WTC11 (cell line): ENCODE data around the gene WDFY4. TPM values are rescaled to one million over a fixed set of nuclear protein-coding genes. Genes with fewer than 3 reads are reported as not detected.

ENCODE experiments used
- ATAC-seq: fragments of 200-7000 bp; cut with Tn5 transposase; 2 replicates; pipeline ENCODE4 v1.10.0; 2021; ENCODE audit warnings: mild to moderate bottlenecking, moderate library complexity
- CTCF ChIA-PET: fragments of 300-600 bp; sonication (Branson Sonifier 250); formaldehyde crosslinking; loops from one replicate; lab custom pipeline; 2021; ENCODE audit warnings: antibody characterized with exemption; lab: Charles Lee
- POLR2A ChIA-PET: fragments of 350-600 bp; sonication (Branson Sonifier 250); formaldehyde crosslinking; loops from one replicate; lab custom pipeline; 2021; ENCODE audit warnings: antibody characterized with exemption; lab: Charles Lee
- DNase-seq: peaks from one replicate; pipeline ENCODE4 v3.0.0; 2021; ENCODE audit warnings: low spot score
- H3K27ac Mint-ChIP-seq: 2 replicates; pipeline ENCODE4 v1.8.0; 2021; ENCODE audit warnings: mixed read lengths
- H3K27me3 Mint-ChIP-seq: 2 replicates; pipeline ENCODE4 v1.8.0; 2021; ENCODE audit warnings: low read depth, mild to moderate bottlenecking, moderate library complexity, mixed read lengths
- H3K36me3 Mint-ChIP-seq: 2 replicates; pipeline ENCODE4 v1.8.0; 2021; ENCODE audit warnings: mixed read lengths
- H3K4me1 Mint-ChIP-seq: 2 replicates; pipeline ENCODE4 v1.8.0; 2022; ENCODE audit warnings: mixed read lengths
- H3K4me3 Mint-ChIP-seq: 2 replicates; pipeline ENCODE4 v1.8.0; 2021; ENCODE audit warnings: mild to moderate bottlenecking, moderate library complexity, mixed read lengths
- H3K9me3 Mint-ChIP-seq: 2 replicates; pipeline ENCODE4 v1.8.0; 2021; ENCODE audit warnings: mixed read lengths
- ATF1 ChIP-seq: sonication (generic); formaldehyde crosslinking; IDR thresholded peaks from 2 replicates; pipeline ENCODE4 v1.8.1; 2023; ENCODE audit warnings: mild to moderate bottlenecking, moderate library complexity, missing genetic modification reagents
- ETV6 ChIP-seq: sonication (generic); formaldehyde crosslinking; IDR thresholded peaks from 2 replicates; pipeline ENCODE4 v1.8.1; 2022; ENCODE audit warnings: mild to moderate bottlenecking, missing genetic modification reagents
- FOXJ3 ChIP-seq: sonication (generic); formaldehyde crosslinking; IDR thresholded peaks from 2 replicates; pipeline ENCODE4 v1.9.0; 2021; ENCODE audit warnings: missing genetic modification reagents, mild to moderate bottlenecking, borderline replicate concordance
- GABPB1 ChIP-seq: sonication (generic); formaldehyde crosslinking; IDR thresholded peaks from 2 replicates; pipeline ENCODE4 v1.8.1; 2023; ENCODE audit warnings: mild to moderate bottlenecking, missing genetic modification reagents
- NFATC4 ChIP-seq: fragments of 250-450 bp; sonication (Bioruptor Pico); IDR thresholded peaks from 2 replicates; pipeline ENCODE4 v1.9.0; 2021; ENCODE audit warnings: mild to moderate bottlenecking
- SOX15 ChIP-seq: fragments of 250-450 bp; sonication (Bioruptor Pico); IDR thresholded peaks from 2 replicates; pipeline ENCODE4 v1.9.0; 2021; ENCODE audit warnings: mild to moderate bottlenecking
- TP53 ChIP-seq: sonication (generic); formaldehyde crosslinking; IDR thresholded peaks from 2 replicates; pipeline ENCODE4 v1.8.1; 2023; ENCODE audit warnings: mild to moderate bottlenecking, missing genetic modification reagents
- ZNF423 ChIP-seq: fragments of 250-450 bp; sonication (Bioruptor Pico); IDR thresholded peaks from 2 replicates; pipeline ENCODE4 v2.1.2; 2022; ENCODE audit warnings: mild to moderate bottlenecking, moderate library complexity
- total RNA-seq: library from RNA; stranded (reverse); gene quantifications from 3 replicates; pipeline ENCODE4 v1.2.3, GENCODE V29; 2021
- TF ChIP-seq, protein P1 (sequence below): fragments of 250-450 bp; sonication (Bioruptor Pico); IDR thresholded peaks from 2 replicates; pipeline ENCODE4 v1.9.0; 2021; ENCODE audit warnings: mild to moderate bottlenecking
- TF ChIP-seq, protein P2 (sequence below): fragments of 250-450 bp; sonication (Bioruptor Pico); conservative IDR thresholded peaks from 2 replicates; pipeline ENCODE4 v1.9.0; 2021; ENCODE audit warnings: mild to moderate bottlenecking
- TF ChIP-seq, protein P3 (sequence below): sonication (generic); formaldehyde crosslinking; IDR thresholded peaks from 2 replicates; pipeline ENCODE4 v1.8.0; 2023; ENCODE audit warnings: mild to moderate bottlenecking, missing genetic modification reagents
- TF ChIP-seq, protein P4 (sequence below): sonication (generic); formaldehyde crosslinking; IDR thresholded peaks from 2 replicates; pipeline ENCODE4 v1.8.0; 2023; ENCODE audit warnings: missing genetic modification reagents
- TF ChIP-seq, protein P5 (sequence below): sonication (generic); formaldehyde crosslinking; IDR thresholded peaks from 2 replicates; pipeline ENCODE4 v1.8.1; 2022; ENCODE audit warnings: missing genetic modification reagents, borderline replicate concordance
- TF ChIP-seq, protein P6 (sequence below): sonication (generic); formaldehyde crosslinking; IDR thresholded peaks from 2 replicates; pipeline ENCODE4 v1.8.1; 2023; ENCODE audit warnings: mild to moderate bottlenecking, moderate library complexity, missing genetic modification reagents

The WDFY4 gene
- total RNA-seq, 1 experiment from 2014 or later = 0.13 TPM

DNA sequence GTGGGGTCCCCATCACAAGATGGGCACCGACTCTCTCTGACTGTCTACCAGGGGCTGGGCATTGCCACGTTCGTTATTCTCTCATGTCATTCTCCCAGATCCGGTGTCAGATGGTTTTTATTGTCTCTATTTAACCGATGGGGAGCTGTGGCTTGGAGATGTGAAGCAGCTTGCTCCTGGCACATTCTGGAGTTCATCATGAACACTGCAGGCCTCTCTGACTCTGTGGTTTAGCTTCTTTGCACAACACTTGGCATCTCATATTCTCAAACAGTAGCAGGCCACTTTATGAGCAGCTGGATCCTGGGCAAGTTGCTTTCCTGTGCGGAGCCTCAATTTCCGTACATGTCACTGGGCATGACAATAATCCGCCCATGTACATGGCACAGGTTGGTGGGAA lies 135.1 kb downstream of the WDFY4 start (continued):
- TF ChIP-seq, protein P1, sequence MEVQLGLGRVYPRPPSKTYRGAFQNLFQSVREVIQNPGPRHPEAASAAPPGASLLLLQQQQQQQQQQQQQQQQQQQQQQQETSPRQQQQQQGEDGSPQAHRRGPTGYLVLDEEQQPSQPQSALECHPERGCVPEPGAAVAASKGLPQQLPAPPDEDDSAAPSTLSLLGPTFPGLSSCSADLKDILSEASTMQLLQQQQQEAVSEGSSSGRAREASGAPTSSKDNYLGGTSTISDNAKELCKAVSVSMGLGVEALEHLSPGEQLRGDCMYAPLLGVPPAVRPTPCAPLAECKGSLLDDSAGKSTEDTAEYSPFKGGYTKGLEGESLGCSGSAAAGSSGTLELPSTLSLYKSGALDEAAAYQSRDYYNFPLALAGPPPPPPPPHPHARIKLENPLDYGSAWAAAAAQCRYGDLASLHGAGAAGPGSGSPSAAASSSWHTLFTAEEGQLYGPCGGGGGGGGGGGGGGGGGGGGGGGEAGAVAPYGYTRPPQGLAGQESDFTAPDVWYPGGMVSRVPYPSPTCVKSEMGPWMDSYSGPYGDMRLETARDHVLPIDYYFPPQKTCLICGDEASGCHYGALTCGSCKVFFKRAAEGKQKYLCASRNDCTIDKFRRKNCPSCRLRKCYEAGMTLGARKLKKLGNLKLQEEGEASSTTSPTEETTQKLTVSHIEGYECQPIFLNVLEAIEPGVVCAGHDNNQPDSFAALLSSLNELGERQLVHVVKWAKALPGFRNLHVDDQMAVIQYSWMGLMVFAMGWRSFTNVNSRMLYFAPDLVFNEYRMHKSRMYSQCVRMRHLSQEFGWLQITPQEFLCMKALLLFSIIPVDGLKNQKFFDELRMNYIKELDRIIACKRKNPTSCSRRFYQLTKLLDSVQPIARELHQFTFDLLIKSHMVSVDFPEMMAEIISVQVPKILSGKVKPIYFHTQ (CRISPR knock-in tag) = no peak
- TF ChIP-seq, protein P2, sequence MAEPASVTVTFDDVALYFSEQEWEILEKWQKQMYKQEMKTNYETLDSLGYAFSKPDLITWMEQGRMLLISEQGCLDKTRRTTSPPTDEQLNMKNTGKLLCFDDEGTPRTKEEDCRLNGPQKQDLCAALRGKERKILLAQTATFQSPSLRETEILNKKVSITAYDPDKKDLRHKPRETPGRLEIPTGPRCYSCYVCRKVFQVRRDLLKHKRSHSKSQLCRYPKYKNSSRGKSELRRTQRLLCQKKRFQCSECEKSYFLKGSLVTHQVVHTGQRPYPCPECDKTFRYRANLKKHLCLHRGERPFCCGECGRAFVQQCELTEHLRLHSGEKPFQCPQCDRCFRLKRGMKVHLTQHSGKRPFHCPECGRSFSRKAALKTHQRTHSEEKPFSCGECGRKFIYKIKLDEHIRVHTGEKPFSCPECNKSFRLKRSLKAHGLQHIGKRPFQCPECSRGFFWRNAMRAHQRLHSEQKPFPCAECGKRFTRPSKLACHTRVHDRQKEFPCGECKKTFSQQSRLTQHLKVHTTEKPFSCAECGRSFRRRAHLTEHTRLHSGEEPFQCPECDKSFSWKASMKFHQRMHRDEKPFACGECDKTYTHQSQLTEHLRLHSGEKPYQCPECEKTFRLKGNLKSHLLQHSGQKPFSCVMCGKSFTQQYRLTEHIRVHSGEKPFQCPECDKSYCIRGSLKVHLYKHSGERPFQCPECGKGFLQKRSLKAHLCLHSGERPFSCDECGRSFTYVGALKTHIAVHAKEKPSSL = no peak

DNA sequence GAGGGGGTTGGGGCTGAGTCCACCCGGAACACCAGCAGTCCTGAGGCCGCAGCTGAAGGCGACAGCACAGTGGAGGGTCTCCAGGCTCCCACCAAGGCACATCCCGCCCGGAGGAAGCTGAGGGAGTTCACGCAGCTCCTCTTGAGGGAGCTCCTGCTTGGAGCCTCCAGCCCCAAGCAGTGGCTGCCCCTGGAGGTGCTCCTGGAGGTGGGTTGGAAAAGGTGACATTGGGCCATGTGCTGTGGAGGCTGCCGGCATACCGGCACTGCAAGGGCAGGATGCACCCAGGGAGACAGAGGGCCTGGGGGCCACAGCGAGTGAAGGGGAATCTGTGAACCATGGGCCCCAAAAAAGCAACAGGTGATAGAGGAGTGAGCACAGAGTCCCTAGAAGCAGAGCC lies 135.6 kb downstream of the WDFY4 start:
- CTCF ChIA-PET = interaction anchor here (1.2 kb wide), 1 partner anchor 75 kb away, joined by 3 read pairs; no protein-coding TSS in a partner anchor
- no peak overlapping the region for H3K27ac Mint-ChIP-seq
- TF ChIP-seq, protein P3, sequence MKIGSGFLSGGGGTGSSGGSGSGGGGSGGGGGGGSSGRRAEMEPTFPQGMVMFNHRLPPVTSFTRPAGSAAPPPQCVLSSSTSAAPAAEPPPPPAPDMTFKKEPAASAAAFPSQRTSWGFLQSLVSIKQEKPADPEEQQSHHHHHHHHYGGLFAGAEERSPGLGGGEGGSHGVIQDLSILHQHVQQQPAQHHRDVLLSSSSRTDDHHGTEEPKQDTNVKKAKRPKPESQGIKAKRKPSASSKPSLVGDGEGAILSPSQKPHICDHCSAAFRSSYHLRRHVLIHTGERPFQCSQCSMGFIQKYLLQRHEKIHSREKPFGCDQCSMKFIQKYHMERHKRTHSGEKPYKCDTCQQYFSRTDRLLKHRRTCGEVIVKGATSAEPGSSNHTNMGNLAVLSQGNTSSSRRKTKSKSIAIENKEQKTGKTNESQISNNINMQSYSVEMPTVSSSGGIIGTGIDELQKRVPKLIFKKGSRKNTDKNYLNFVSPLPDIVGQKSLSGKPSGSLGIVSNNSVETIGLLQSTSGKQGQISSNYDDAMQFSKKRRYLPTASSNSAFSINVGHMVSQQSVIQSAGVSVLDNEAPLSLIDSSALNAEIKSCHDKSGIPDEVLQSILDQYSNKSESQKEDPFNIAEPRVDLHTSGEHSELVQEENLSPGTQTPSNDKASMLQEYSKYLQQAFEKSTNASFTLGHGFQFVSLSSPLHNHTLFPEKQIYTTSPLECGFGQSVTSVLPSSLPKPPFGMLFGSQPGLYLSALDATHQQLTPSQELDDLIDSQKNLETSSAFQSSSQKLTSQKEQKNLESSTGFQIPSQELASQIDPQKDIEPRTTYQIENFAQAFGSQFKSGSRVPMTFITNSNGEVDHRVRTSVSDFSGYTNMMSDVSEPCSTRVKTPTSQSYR (CRISPR knock-in tag) = no peak
- TF ChIP-seq TP53 (CRISPR knock-in tag) = no peak
- TF ChIP-seq, protein P4, sequence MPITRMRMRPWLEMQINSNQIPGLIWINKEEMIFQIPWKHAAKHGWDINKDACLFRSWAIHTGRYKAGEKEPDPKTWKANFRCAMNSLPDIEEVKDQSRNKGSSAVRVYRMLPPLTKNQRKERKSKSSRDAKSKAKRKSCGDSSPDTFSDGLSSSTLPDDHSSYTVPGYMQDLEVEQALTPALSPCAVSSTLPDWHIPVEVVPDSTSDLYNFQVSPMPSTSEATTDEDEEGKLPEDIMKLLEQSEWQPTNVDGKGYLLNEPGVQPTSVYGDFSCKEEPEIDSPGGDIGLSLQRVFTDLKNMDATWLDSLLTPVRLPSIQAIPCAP (CRISPR knock-in tag) = no peak
- TF ChIP-seq ATF1 = no peak
- no peak for TF ChIP-seq ZNF423 (CRISPR knock-in tag)
- no peak for TF ChIP-seq NFATC4 (CRISPR knock-in tag)
- TF ChIP-seq, protein P5, sequence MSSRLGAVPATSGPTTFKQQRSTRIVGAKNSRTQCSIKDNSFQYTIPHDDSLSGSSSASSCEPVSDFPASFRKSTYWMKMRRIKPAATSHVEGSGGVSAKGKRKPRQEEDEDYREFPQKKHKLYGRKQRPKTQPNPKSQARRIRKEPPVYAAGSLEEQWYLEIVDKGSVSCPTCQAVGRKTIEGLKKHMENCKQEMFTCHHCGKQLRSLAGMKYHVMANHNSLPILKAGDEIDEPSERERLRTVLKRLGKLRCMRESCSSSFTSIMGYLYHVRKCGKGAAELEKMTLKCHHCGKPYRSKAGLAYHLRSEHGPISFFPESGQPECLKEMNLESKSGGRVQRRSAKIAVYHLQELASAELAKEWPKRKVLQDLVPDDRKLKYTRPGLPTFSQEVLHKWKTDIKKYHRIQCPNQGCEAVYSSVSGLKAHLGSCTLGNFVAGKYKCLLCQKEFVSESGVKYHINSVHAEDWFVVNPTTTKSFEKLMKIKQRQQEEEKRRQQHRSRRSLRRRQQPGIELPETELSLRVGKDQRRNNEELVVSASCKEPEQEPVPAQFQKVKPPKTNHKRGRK (CRISPR knock-in tag) = no peak
- no peak for TF ChIP-seq SOX15 (CRISPR knock-in tag)
- TF ChIP-seq, all 79 proteins: peak for 0

DNA sequence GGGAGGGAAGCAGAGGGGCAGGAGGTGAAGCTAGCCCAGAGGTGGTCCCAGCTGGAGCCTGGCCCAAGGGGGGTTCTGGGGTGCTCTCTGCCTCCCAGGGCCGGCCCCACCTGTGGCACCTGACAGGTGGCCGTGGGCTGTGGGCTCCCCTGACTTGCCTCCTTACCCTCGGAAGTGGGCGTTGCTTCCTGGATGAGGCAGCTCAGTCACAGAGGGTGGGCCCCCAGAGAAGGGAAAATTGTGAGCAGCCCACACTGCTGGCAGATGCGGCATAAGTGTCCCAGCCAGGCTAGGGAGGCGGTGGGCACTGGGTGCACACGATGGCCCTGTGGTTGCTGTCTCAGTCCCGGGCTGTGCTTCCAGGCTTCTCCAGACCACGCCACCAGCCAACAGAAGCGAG lies 136.0 kb downstream of the WDFY4 start:
- no peak overlapping the region for H3K27ac Mint-ChIP-seq
- TF ChIP-seq GABPB1 = no peak
- TF ChIP-seq, protein P5 (CRISPR knock-in tag) = no peak
- TF ChIP-seq, protein P6, sequence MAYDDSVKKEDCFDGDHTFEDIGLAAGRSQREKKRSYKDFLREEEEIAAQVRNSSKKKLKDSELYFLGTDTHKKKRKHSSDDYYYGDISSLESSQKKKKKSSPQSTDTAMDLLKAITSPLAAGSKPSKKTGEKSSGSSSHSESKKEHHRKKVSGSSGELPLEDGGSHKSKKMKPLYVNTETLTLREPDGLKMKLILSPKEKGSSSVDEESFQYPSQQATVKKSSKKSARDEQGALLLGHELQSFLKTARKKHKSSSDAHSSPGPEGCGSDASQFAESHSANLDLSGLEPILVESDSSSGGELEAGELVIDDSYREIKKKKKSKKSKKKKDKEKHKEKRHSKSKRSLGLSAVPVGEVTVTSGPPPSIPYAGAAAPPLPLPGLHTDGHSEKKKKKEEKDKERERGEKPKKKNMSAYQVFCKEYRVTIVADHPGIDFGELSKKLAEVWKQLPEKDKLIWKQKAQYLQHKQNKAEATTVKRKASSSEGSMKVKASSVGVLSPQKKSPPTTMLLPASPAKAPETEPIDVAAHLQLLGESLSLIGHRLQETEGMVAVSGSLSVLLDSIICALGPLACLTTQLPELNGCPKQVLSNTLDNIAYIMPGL = no peak
- no peak for TF ChIP-seq ETV6 (CRISPR knock-in tag)
- TF ChIP-seq FOXJ3 (CRISPR knock-in tag) = no peak
- no peaks in the 10 kb centered on the region for H3K4me1 Mint-ChIP-seq
- ATAC-seq = no peak
- DNase-seq = no peak
- no peaks in the 10 kb centered on the region for H3K9me3 Mint-ChIP-seq
- ChIA-PET POLR2A (no interaction called here), CTCF (interaction anchor here (1.2 kb wide), 1 partner anchor 75 kb away, joined by 3 read pairs; no protein-coding TSS in a partner anchor)
- no peaks in the 10 kb centered on the region for H3K36me3 Mint-ChIP-seq
- no peak overlapping the region for H3K4me3 Mint-ChIP-seq
- H3K27me3 Mint-ChIP-seq = peaks cover 22% of the 10 kb centered on the region

More for the DNA sequence above, 135.6 kb downstream of the WDFY4 start:
- H3K9me3 Mint-ChIP-seq = no peaks in the 10 kb centered on the region
- no peaks in the 10 kb centered on the region; the same call in 1 of the 2 replicates for H3K4me1 Mint-ChIP-seq
- no peak overlapping the region for H3K4me3 Mint-ChIP-seq
- peaks cover 27% of the 10 kb centered on the region for H3K27me3 Mint-ChIP-seq
- POLR2A ChIA-PET = no interaction called here
- DNase-seq = no peak
- no peaks in the 10 kb centered on the region for H3K36me3 Mint-ChIP-seq
- ATAC-seq = no peak
